HPDE6-E6E7 (cell line): ENCODE measurements around the gene TALDO1.
A peak's percentile ranks its signal among the peaks of the same experiment; 100 is the strongest.

ENCODE experiments used
- DNase-seq: peaks from one replicate; pipeline ENCODE4 v3.0.0; 2011; ENCODE audit warnings: missing footprints; ENCODE audit errors: extremely low spot score

Gene TALDO1

DNA sequence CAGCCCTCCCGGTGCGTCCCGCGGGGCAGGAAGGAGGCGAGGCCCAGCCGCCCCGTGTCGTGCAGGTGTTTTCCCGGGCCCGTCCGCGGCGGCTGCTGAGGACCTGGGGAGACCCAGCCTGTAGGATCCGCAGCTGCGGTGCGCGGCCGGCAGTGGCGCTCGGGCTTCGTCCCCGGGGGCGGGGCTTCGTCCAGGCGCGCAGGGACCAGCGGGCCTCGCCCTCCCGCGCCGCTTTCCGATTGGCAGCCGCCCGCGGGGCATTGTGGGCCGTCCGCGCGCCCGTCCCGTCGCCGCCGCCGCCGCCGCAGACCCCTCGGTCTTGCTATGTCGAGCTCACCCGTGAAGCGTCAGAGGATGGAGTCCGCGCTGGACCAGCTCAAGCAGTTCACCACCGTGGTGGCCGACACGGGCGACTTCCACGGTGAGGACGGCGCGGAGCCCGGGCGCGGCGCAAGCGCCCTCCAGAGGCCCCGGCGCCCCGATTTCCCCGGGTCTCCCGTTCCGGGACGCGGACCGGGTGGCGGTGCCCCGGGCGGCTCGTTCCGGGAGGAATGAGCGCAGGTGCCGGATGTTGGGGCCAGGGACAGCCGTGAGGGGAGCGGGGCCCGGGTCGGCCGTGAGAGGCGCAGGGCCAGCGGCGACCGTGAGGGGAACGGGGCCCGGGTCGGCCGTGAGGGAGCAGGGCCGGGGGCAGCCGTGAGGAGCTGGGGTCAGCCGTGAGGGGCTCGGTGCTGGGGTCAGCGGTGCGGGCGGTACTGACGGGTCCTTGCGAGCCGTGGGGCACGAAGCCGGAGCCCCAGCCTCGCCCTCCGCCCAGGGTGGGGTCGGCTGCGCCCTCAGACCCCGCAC, at the start of gene TALDO1:
TALDO1 (plus strand) TSS at position 307 of the 849 bp plus-strand sequence; CDS start at position 325, 18 bp downstream.
- DNase-seq, result peak; percentile 88

DNA sequence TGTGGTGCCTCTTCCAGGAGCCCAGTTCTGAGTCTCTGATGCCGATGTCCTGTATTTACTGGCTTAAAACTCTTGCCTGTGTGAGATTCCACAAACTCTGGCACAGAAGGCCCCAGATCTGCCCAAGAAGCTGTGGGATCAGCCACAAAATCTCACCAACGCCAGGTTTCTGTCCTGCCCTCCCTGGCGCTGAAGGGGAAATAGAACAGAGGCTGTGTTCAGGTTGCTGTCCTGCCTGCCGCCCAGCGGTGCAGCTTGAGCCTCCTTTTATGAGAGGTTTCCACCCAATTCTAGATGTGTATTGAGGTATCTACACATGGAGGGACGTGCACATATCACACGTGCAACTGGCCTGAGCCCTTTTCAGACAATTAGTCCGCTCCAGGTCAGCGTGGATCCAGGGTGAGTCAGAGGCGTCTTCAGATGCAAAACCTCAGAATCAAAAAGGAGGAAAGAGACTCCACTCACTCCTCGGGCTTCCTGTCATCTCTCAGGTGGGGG, 49.4 kb upstream of the TALDO1 start:
- no peak for DNase-seq

DNA sequence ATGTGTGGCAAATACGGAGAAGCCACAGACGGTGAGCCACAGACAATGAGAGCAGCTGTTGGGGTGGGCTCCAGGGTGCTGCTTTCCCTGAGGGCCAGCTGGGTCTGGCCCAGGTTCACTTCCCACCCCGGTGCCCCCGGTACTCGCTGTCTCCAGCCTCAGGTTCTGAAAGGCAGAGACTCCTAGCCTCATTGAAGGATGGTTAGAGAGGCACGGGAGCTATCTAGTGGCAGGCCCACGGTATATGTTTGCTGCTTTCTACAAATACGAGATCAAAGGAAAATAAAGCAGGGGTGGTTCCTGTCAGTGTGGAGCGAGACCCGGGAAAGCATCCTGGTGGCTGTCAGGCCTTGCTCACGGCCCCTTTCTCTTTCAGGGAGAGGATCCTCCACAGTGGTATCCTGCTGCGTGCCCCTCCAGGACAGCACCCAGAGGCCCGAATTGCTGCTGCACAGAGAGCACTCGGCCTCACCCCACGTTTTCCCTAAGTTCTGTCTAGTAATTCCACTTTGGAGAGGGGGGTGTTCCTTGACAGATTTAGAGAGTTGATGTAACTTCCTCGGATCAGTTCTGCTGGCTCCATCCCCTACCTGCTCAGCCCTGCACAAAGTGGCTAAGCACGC, 48.7 kb upstream of the TALDO1 start:
- DNase-seq, result no peak

DNA sequence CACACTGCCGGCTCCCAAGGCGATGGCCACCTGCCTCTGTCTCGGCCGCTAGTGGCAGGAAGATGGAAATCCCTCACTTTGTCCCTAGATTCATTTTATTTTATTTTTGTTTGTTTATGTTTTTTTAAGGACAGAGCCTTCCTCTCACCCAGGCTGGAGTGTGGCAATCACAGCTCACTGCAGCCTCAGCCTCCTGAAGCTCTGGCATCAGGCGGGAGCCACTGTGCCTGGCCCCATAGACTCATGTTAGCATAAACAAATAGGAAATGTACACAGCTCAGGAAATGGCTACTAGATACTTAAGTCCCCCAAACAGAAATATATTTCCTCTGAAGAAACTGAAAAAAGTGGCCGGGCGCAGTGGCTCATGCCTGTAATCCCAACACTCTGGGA, 48.2 kb upstream of the TALDO1 start:
- no peak for DNase-seq

DNA sequence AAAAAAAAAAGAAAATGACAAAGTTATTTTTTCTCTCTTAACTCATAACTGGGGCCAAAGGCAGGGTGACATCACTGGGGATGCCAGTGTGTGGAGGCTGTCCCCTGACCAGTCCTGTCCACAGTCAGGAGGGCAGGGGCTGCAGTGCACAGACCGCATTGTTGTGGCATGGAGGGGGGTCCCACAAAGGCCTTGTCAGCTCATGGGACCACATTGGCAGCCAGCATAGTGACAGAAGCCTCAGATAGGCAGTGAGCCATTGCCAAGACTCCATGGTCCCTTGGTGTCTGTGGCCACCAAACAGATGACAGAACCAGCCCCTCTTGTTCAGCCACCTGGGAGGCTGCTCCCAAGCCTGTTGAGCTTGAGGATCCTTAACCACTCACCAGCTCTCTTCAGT, 47.5 kb upstream of the TALDO1 start:
- DNase-seq, result no peak

DNA sequence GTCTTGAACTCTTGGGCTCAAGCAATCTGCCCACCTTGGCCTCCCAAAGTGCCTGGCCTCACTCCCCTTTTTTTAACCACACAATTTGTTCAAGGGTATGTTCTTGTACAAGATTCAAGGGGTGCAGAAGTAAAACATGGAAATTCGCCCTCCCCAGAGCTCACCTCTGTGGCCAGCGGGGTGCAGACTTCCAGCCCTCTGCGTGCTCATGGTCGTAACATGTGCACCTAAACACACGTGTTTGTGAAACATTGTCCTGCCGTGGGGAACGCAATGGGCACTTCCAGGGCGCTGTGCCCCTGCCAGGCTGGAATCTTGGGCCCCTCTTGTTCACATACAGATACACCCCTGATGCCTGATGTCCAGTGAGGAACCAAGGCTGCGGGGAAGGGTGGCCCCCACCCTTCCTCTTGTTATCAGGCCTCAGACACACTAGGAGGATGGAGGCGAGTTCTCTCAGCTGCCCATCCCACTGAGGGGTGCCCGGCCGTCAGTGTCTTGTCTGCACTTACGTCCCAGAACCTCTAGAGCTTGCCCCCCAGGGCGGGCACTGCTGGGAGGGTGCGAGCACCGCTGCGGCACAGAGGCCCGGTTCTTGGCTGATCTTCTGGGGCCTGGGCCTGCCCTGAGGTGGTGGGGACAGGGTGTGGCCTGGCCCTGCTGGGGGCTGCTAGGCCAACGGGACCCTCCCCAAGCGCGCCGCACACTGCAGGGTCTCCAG, 45.4 kb upstream of the TALDO1 start:
- no peak for DNase-seq

DNA sequence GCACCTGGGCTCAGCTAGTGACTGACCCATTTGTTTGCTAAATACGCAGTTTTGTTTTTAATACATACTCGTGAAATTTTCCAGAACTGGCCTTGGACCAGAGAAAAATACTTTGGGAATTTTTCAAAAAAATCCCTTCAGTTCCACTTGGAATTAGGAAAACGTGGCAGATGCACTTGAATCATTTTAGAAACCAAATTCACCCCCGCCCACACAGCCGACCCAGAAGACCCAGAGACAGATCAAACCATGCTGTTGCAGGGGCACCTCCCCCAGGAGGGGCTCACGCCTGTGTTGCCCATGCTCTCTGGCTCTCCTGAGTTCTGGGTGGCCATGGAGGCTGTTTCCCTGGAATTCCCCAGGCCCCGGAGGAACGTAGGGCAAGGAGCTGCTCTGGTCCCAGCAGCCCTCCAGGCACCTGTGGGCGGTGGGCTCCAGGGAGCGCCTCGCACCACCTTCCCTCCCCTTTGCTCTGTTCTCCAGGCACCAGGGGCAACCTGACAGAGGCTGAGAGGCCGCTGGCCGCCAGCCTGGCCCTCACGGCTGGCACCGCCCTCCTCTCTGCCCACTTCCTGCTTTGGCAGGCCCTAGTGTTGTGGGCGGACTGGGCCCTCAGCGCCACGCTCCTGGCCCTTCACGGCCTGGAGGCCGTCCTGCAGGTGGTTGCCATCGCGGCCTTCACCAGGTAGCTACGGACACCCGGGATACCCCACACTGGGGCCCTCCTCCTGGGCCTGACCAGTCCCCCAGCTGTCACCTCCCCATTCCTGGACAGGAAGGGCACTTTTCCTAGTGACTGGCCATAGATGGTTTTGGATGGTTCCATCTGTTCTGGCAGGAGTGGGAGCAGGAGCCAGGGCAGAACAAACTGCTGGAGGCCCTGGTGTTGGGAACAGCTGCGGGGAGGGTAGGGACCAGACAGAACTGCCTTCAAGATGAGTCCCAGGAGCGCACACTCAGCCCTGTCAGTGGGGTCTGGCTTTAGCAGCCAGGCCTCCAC, 44.5 kb upstream of the TALDO1 start:
- no peak for DNase-seq

DNA sequence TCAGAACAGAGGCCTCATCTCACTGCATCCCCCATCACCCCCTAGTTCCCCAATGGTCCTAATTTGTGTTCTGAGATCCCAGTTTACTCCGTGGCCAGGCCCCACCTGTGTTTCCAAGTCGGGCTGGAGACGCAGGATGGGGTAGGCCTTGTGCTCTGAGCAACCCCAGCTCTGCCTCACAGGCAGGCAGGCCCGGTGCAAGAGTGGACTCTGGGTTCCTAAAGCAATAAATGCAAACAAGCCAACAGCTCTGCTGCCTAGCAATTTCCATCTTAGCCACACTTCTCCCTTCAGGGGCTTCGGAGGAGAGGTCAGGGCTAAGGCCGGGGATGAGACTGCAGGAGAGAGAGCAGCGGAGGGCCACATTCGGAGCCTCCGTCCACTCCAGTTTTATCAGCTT, 43.8 kb upstream of the TALDO1 start:
- DNase-seq, result no peak

DNA sequence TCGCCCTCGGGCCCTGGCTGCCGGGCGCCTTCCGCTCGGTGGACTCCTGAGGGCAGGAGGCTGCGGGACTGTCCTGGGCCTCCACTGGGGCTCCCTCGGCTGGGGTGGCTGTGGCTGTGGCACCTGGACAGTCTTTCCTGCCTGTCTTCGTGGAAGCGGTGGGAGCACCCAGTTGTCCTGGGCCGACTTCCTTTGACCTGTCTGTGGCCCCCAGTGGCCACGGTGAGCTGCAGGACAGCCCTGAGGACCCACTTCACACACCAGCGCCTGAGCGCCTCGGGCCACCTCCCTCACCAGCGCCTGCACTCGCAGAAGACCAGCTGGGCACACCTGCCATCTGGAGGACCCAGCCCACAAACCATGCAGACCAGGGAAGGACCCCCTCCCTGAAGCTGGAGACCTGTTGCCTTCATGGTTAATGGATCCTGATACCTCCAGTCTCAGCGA, 43.0 kb upstream of the TALDO1 start:
- no peak for DNase-seq

DNA sequence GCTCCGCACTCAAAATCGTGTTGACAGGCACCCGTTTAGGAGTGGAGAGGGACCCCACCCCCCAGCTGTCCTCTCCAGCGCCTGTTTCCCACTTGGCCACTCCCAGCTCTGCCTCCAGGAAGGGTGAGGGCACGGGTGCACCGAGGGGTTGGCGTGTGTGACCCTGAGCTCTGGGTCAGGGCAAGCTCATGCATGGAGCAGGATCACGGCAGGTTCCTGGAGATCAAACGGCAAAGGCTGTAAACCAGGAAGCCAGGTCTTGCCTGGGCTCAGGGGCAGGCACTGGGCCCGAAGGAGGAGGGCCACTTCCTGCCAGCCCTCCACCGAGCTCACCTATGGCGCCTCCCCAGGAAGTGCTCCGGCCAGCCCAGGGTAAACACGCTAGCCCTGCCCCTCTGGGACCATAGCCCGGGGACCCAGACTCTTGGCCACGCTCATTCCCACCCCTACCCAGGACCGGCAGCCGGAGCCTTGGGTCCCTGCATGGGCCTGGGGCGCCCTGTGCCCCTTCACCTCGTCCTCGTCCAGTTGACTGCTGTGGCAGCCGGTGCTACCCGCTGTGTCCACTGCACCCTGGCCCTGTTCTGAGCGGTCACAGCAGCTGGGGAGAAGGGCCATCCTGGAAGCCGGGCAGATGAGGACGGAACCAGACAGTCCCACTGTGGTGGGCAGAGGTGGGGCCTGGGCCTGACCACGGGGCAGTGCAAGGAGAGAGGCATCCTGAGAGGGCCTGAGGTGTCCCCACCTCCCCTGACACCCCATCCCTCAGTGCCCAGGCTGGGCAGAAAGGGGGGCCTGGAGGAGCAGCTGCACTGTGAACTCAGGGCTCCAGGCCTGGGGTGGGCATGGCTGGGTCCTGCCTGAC, 42.3 kb upstream of the TALDO1 start:
- DNase-seq, result no peak

DNA sequence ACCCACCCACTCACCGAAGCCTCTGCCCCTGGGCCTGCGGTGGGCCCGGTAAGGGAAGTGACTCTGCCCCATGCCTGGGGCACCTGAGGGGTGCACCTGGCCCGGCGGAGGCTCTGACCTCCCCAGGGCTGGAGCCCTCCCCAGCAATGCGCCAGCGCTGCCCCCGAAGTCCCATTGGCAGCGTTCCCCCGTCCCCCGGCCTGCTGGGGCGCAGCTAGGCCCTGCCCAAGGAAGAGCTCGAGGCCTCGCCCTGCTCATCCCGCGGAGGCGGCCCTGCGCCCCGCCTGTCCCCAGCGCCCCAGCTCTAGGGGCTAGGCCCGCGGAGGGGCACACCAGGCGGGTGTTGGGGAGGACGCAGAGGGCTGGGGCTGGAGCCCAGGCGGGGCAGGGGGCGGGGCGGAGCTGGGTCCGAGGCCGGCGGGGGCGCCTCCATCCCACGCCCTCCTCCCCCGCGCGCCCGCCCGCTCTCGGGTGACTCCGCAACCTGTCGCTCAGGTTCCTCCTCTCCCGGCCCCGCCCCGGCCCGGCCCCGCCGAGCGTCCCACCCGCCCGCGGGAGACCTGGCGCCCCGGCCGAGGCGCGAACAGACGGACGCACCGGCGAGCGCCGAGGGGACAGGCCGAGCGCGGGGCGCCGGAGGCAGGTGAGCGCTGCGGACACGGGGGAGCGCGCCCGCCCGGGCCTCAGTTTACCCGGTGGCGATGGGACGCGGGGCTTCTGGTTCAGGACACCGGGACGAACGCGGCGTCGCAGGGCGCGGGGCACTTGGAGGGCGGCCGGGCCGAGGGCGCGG, 41.4 kb upstream of the TALDO1 start, which contains the start of gene EPS8L2:
EPS8L2 (plus strand) TSS at position 586 of the 793 bp plus-strand sequence. CDS start 3,177 bp downstream, outside the sequence.
- no peak for DNase-seq

DNA sequence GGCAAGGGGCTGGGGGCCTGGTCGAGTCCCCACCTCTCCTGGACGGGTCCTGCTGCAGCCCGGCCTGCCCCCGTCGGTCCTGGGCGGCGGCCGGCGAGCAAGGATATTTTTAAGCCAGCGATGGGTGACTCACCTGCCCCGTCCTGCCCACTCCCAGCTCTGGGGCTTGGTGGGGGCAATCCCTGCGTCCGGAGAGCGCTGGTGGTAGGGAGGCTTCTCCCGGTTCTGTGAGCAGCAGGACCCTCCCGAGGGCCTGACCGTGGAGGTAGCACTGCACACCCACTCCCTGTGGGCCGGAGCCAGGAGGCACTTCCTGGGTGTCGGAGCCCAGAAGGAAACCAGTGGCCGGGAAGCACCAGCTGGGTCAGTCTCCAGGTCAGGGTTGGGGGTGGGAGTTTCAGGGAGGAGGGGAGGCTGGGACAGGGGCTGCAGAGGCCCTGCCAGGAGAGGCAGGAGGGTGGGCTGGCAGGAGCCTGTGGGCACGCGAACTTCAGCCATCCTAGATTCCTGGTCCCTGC, 40.8 kb upstream of the TALDO1 start:
- DNase-seq, result no peak

DNA sequence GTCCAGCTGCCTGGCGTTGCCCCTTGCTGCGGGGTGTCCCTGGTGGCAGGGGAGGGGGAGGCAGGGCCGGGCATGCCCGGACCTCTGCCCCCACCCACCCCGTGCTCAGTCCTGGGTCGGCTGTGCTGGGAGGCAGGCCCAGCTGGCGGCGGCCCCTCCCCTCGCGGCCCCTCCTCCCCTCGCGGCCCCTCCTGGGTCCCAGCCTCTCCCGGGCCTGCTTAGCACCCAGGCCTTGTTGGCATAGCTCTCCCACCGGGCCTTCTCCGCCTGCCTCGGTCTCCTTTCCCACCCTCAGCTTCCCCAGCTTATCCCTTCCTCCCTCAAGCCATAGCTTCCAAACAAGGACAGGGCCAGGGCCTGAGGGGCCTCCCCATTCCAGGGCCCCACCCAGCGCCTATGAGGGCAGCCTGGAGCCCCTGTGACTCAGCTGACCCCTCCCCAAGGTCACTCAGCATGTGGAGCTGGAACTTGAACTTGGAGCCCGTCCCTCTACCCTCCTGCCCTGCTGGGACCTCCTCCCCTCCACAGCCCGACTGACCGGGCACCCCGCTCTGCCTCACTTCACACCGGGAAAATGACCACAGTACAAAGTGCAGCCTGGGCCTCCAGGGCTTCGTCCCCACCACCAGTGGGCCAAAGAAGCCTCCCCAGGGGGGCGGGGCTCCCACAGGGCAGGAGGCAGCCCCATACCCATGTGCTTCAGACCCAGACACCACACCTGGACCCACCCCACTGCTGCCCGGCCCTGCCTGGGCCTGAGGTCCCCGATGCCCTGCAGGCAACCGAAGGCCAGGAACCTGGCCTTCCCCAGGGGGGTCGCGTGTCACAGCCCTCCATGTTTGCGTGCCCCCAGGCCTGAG, 40.1 kb upstream of the TALDO1 start:
- DNase-seq, result no peak

DNA sequence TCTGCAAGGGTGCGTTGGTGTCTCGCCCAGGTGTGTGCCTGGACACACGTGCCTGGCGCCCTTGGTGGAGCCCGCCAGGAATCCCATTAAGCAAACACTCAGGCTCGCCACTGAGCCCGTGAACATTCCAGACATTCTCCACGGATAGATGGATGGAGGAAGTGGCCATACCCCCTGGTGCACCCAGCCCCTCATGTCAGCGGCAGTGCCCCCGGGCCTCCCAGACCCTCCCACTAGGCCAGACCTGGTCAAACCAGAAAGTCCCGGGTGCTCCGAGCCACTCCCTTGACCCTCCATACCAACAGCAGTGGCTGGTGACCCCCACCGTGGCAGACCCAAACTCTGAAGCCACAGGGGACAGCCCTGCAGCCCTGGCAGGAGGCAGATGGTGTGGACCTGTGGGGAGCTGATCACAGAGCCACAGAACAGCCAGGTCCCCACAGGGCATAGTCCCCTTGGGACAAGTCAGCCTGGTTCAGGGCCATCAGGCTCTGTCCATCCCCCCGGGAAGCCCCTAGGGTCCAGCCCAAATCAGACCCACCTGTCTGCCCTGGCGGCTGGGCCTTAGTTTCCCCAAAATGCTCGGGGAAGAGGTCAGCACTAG, 39.3 kb upstream of the TALDO1 start:
- no peak for DNase-seq

DNA sequence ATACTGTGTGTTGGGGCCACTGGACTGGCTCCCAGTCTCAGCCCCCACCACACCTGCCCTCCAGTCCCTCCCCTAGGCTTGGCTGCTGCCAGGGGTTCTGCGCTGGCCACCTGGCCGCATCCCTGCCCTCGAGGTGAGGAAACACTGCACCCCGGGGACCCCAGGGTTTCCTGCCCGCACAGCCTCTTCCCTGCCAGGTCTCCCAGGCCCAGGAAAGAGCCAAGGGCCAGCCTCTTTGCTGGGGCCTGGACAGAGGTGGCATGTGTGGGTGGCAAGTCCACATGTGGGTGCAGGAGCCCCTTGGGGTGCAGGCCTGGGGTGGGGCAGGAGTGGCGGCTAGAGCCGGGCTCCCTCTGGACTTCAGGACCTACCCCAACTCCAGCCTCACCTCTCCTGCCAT, 38.8 kb upstream of the TALDO1 start:
- no peak for DNase-seq

DNA sequence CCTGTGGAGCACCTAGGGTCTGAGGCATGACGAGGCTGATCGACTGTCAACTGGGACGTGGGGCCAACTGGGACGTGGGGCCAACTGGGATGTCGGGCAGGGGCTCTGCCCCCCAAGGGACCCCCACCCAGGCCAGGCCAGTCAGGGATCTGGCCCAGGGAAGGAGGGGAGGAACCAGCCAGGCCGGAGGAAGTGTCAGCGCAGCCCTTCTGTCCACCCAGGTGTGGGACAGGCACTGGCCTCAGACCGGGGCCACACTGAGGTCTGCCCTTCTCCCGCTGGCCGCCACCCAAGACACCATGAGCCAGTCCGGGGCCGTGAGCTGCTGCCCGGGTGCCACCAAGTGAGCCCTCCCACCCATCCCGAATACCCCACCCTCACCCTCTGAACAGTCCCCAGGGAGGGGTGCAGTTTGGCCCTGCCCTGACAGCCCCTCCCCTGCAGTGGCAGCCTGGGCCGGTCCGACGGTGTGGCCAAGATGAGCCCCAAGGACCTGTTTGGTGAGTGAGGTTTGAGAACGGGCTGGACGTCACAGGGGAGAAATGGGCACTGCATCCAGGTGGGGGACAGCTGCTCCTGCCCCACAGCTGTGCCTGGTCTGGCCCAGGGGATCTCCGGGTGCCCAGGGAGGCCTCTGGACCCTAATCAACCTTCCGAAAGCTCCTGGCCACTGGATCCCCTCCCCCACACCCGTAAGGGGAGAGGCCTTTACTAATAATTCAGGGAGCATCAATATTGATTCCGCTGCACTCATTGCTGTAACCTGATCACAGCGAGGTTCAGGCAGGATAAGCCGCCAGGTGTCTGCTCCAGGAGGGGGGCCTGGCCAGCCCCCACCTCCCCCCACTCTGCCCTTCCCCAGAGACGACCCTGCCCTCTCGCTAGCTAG, 37.9 kb upstream of the TALDO1 start:
- DNase-seq, result no peak

DNA sequence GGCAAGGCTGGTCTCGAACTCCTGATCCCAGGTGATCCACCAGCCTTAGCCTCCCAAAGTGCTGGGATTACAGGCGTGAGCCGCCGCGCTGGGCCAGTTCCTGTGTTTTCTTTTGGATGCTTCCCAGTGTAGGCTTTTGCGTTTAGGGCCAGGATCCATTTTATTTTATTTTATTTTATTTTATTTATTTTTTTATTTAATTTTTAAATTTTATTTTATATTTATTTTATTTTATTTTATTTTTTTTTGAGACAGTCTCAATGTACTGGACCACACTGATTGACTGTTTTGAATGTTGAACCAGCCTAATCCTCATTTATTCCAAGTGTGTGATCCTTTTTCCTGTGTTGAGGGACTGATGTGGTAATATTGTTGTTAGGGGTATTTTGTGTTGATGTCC, 32.8 kb upstream of the TALDO1 start:
- DNase-seq, result no peak
